Esophagus squamous epithelium (tissue), 5 donors: Measurements from ENCODE around the gene ZNF628. TPM values are rescaled to one million over a fixed set of nuclear protein-coding genes. Genes with fewer than 3 reads are reported as not detected.

Experiments used
- DNase-seq: peaks from one replicate; lab custom pipeline; 2025; lab: John Stamatoyannopoulos, UW
- H3K27ac ChIP-seq, 4 donors: fragments of 200-600 bp; sonication (generic); one replicate each; pipeline ENCODE4 v1.5.1; 2016 to 2019; ENCODE audit warnings: mild to moderate bottlenecking in 1 of 4
- H3K27me3 ChIP-seq, 4 donors: fragments of 200-600 bp; sonication (generic); 1 replicate in 3 of 4; 2 replicates in 1 of 4; pipeline versions ENCODE4 v1.5.1 to v1.6.0; 2017 to 2021; ENCODE audit warnings: antibody characterized with exemption in 1 of 4
- H3K36me3 ChIP-seq, 3 donors: fragments of 200-600 bp; sonication (generic); one replicate each; pipeline ENCODE4 v1.5.1; 2016 to 2019
- H3K4me1 ChIP-seq, 3 donors: fragments of 200-600 bp; sonication (generic); one replicate each; pipeline ENCODE4 v1.5.1; 2017 to 2019
- H3K4me3 ChIP-seq, 4 donors: fragments of 200-600 bp; sonication (generic); 1 replicate in 3 of 4; 2 replicates in 1 of 4; pipeline ENCODE4 v1.5.1; 2016 to 2019; ENCODE audit warnings: mild to moderate bottlenecking in 2 of 4, moderate library complexity in 1 of 4
- H3K9me3 ChIP-seq, 3 donors: fragments of 200-600 bp; sonication (generic); one replicate each; pipeline ENCODE4 v1.5.1; 2016 to 2019
- CTCF ChIP-seq, 6 experiments: fragments of 450-650 bp in 4 of 6; fragments of 200-600 bp in 2 of 6; sonication (generic) in 2 of 6; IDR thresholded peaks; one replicate each; pipeline ENCODE4 v1.5.1; 2016 to 2019; ENCODE audit warnings: antibody characterized with exemption in 6 of 6, mild to moderate bottlenecking in 4 of 6, moderate library complexity in 4 of 6
- POLR2A ChIP-seq, 4 donors: fragments of 450-650 bp; IDR thresholded peaks; one replicate each; pipeline ENCODE4 v1.6.1; 2017; ENCODE audit warnings: antibody characterized with exemption in 4 of 4, mild to moderate bottlenecking in 4 of 4, moderate library complexity in 3 of 4
- WGBS, 2 donors: methylation state at CpG; one replicate each; pipeline ENCODE4 v1.1.5; 2018; 5-methylcytosine and 5-hydroxymethylcytosine counted together
- intact Hi-C: fragments of 100-400 bp; cut with DNase I; formaldehyde crosslinking; loops from one replicate; pipeline ENCODE4 v1.15.0; 2022
- total RNA-seq, 4 donors: library from RNA; depleted of rRNA; stranded (reverse); fragments of >200 nt; gene quantifications; one replicate each; pipeline ENCODE4 v1.1.0, GENCODE V29; 2016
- donor health status: DM: yes; HTN: yes; CAD: no.

The ZNF628 gene
- total RNA-seq, 4 donors from 2014 or later: 4.4 to 22.0 (median 6.8) TPM

DNA sequence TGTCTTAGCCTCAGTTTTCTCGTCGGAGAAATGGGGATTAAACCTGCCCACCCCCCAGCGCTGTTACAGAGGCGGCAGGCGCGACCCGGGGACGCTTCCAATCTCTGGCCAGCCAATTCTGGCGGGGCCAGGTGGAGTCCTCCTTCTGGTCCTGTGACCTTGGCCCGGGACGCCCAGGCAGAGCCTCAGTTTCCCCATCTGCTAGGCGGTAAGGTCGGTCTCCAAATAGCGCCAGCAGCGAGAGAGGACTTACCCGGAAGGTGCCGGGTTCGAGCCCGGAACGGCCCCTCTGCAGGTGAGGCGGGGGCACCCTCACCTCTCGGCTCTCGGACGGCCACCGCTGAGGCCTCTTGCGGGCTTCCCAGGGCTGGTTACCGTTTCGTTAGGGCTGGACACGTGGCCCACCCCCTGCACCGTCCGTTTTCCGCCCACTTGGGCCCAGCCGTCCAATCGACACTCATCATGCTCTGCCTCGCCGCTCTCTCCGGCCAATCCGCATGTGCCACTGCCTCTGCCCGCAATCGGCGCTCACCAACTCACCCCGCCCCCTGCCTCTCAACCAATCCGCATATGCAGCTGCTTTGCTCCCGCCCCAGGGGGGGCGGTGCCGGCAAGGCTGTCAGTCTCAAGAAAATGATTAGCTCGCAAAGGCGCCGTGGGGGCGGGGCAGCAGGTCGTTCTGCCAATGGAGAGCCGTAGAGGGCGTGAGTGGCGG is 15.0 kb upstream of the ZNF628 start, which contains the start of gene ISOC2:
TSS of gene ISOC2 (minus strand) at position 384 of the 715 bp plus-strand sequence. CDS start 5,156 bp downstream, outside the sequence.
- Histone ChIP-seq H3K4me3 (peak within 1 kb of the TSS; percentile 49 to 97 (median 80)), H3K4me1 (peaks cover 15 to 28% (median 16%) of the 10 kb centered on the region in 3 donors), H3K27ac (peak within 1 kb of the TSS; percentile 80 to 97 (median 95)), H3K27me3 (no peaks in the 10 kb centered on the region), H3K36me3 (peaks cover 0 to 3% (median 0%) of the 10 kb centered on the region in 3 donors), H3K9me3 (no peaks in the 10 kb centered on the region)
- DNase-seq: peak; percentile 100
- WGBS, 2 donors: 0% methylated on average over 1 to 6 of the region's 54 CpGs
- peak in 3 of 4 donors; percentile 41 to 63 (median 42) for TF ChIP-seq POLR2A (IDR thresholded peaks at IDR 0.05)
- no peak for TF ChIP-seq CTCF (IDR thresholded peaks at IDR 0.05)
- intact Hi-C loops: no loop called here

DNA sequence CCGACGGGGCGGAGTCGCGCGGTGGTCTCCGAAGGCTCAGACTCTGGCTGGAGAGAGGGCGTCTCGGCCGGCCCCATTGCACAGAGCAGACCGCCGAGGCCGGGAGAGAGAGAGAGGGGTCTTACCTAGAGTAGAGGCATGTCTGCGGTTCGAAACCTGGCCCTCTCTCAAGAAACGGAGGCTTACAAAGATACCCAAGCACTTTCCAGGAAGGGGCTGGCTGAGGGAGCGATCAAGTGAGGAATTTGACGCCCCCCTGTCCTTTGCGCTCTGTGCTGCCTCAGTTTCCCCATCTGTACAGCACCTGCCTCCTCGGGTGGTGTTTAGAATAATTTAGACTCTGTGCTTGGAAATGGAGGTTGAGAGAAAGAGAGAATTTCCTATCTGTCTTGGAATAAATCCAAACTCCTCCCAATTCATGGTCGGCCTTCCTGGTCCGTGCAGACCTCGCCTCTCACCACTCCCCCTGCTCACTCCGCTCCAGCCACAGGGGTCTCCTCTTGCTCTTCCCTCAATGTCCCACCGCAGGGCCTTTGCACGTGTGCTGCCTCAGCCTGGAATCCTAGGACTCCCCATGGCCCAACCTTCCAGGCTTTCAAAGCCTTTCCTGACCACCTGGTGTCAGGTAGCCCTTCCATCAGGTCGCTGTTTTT is 14.3 kb upstream of the ZNF628 start:
- no peaks in the 10 kb centered on the region for H3K36me3 ChIP-seq
- peak overlapping the region; percentile 49 to 97 (median 80) for H3K4me3 ChIP-seq
- DNase-seq: no peak
- peaks cover 15 to 28% (median 16%) of the 10 kb centered on the region in 3 donors for H3K4me1 ChIP-seq
- H3K27me3 ChIP-seq: no peaks in the 10 kb centered on the region
- H3K9me3 ChIP-seq: no peaks in the 10 kb centered on the region
- H3K27ac ChIP-seq: peak overlapping the region; percentile 80 to 95 (median 90)
- 13 to 26% methylated on average over 17 of the region's 27 CpGs for whole genome bisulfite sequencing, 2 donors
- TF ChIP-seq POLR2A (IDR thresholded peaks at IDR 0.05): no peak
- no peak for TF ChIP-seq CTCF (IDR thresholded peaks at IDR 0.05)
- intact Hi-C loops: no loop called here

DNA sequence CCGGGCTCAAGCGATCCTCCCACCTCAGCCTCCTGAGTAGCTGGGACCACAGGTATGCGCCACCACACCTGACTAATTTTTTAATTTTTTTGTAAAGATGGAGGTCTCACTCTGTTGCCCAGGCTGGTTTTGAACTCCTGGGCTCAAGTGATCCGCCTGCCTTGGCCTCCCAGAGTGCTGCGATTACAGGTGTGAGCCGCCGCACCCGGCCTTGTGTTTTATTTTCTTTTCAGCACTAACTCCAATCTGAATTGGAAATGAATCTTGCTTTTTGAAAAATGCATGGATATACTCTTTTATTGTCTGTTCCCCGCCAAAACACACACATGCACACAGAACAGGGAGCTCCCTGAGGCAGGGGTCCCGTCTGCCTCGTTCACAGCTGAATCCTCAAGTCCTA is 13.7 kb upstream of the ZNF628 start:
- Histone ChIP-seq H3K36me3 (no peaks in the 10 kb centered on the region), H3K27ac (no peak overlapping the region), H3K9me3 (no peaks in the 10 kb centered on the region), H3K27me3 (no peaks in the 10 kb centered on the region), H3K4me3 (peak overlapping the region in 1 of 4 donors; percentile 91), H3K4me1 (peaks cover 20 to 32% (median 20%) of the 10 kb centered on the region in 3 donors)
- TF ChIP-seq POLR2A (IDR thresholded peaks at IDR 0.05) (no peak), CTCF (IDR thresholded peaks at IDR 0.05) (no peak)
- no peak for DNase-seq
- intact Hi-C loops: no loop called here
- WGBS, 2 donors: 81 to 85% methylated on average over 11 of the region's 11 CpGs

GRCh38 chr19:55463583-55464031 is 12.8 kb upstream of the ZNF628 start:
- no peak overlapping the region for H3K4me3 ChIP-seq
- no peak for DNase-seq
- H3K27ac ChIP-seq: no peak overlapping the region
- H3K36me3 ChIP-seq: no peaks in the 10 kb centered on the region
- intact Hi-C loops: no loop called here
- TF ChIP-seq CTCF (IDR thresholded peaks at IDR 0.05) (no peak), POLR2A (IDR thresholded peaks at IDR 0.05) (no peak)
- no peaks in the 10 kb centered on the region for H3K27me3 ChIP-seq
- 60 to 72% methylated on average over 1 to 8 of the region's 15 CpGs for WGBS, 2 donors
- no peaks in the 10 kb centered on the region for H3K9me3 ChIP-seq
- H3K4me1 ChIP-seq: peaks cover 24 to 37% (median 24%) of the 10 kb centered on the region in 3 donors
